BLaER1 treated with 17β-estradiol and CSF1 and Interleukin-3, amounts not matched to agents 10 nM and 100 nM (cell line): ENCODE data around the gene TMEM106C.
A peak's percentile ranks its signal among the peaks of the same experiment; 100 is the strongest.

Experiments
- H3K27ac ChIP-seq, 11 experiments: shearing (Covaris generic); formaldehyde crosslinking; 2 replicates each; pipeline ENCODE4 v1.8.1; 2022
- H3K27me3 ChIP-seq, 11 experiments: shearing (Covaris generic); formaldehyde crosslinking; 2 replicates each; pipeline ENCODE4 v1.8.1; 2022
- H3K36me3 ChIP-seq, 11 experiments: shearing (Covaris generic); formaldehyde crosslinking; 2 replicates each; pipeline ENCODE4 v1.8.1; 2022
- H3K4me1 ChIP-seq, 10 experiments: shearing (Covaris generic); formaldehyde crosslinking; 2 replicates each; pipeline ENCODE4 v1.8.1; 2022
- H3K4me2 ChIP-seq, 11 experiments: shearing (Covaris generic); formaldehyde crosslinking; 2 replicates each; pipeline ENCODE4 v1.8.1; 2022
- H3K4me3 ChIP-seq, 10 experiments: shearing (Covaris generic); formaldehyde crosslinking; 2 replicates each; pipeline ENCODE4 v1.8.1; 2022
- H3K9ac ChIP-seq, 11 experiments: shearing (Covaris generic); formaldehyde crosslinking; 2 replicates each; pipeline ENCODE4 v1.8.1; 2022
- H3K9me3 ChIP-seq, 11 experiments: shearing (Covaris generic); formaldehyde crosslinking; replicated peaks in 1 of 11; 2 replicates each; pipeline ENCODE4 v1.8.1; 2022
- H4K20me1 ChIP-seq, 11 experiments: shearing (Covaris generic); formaldehyde crosslinking; 2 replicates each; pipeline ENCODE4 v1.8.1; 2022
- Cebpa-rat ChIP-seq, 11 experiments: shearing (Covaris generic); IDR thresholded peaks; 2 replicates each; pipeline ENCODE4 v1.8.1; 2022

Gene TMEM106C

GRCh38 chr12:47991106-47992061 is 28.0 kb downstream of the TMEM106C start:
- H3K27ac ChIP-seq: peak overlapping the region in 8 of 11 experiments; percentile 39 to 71 (median 64); a peak in 12 of 22 replicates

GRCh38 chr12:47992776-47993175 is 29.4 kb downstream of the TMEM106C start:
- Histone ChIP-seq H3K4me1 (peaks cover 21 to 64% (median 50%) of the 10 kb centered on the region in 10 experiments), H3K9ac (no peak overlapping the region), H3K36me3 (no peaks in the 10 kb centered on the region), H4K20me1 (peaks cover 0 to 12% (median 0%) of the 10 kb centered on the region in 11 experiments; a peak in 1 of 22 replicates), H3K4me2 (no peak overlapping the region), H3K27ac (no peak overlapping the region), H3K9me3 (peaks cover 0 to 9% (median 0%) of the 10 kb centered on the region in 11 experiments; a peak in 2 of 22 replicates), H3K4me3 (no peak overlapping the region), H3K27me3 (peaks cover 0 to 10% (median 6%) of the 10 kb centered on the region in 11 experiments; a peak in 13 of 22 replicates)
- TF ChIP-seq Cebpa-rat (IDR thresholded peaks at IDR 0.05): no peak

More at GRCh38 chr12:47991106-47992061, 28.0 kb downstream of the TMEM106C start:
- H3K9me3 ChIP-seq: peaks cover 0 to 9% (median 0%) of the 10 kb centered on the region in 11 experiments; a peak in 2 of 22 replicates
- H3K36me3 ChIP-seq: no peaks in the 10 kb centered on the region
- peaks cover 0 to 12% (median 0%) of the 10 kb centered on the region in 11 experiments; a peak in 1 of 22 replicates for H4K20me1 ChIP-seq
- H3K9ac ChIP-seq: peak overlapping the region in 6 of 11 experiments; percentile 1 to 41 (median 20); a peak in 2 of 22 replicates
- peaks cover 0 to 6% (median 0%) of the 10 kb centered on the region in 11 experiments; a peak in 2 of 22 replicates for H3K27me3 ChIP-seq
- TF ChIP-seq Cebpa-rat (IDR thresholded peaks at IDR 0.05): no peak
- H3K4me1 ChIP-seq: peaks cover 21 to 78% (median 58%) of the 10 kb centered on the region in 10 experiments
- H3K4me2 ChIP-seq: peak overlapping the region; percentile 15 to 86 (median 75); a peak in 21 of 22 replicates
- no peak overlapping the region; a peak in 1 of 20 replicates for H3K4me3 ChIP-seq

- TF ChIP-seq Cebpa-rat (IDR thresholded peaks at IDR 0.05): no peak
Measured at GRCh38 chr12:47993491-47993890, 30.1 kb downstream of the TMEM106C start.

GRCh38 chr12:47995981-47996401 is 32.6 kb downstream of the TMEM106C start:
- no peak overlapping the region for H3K4me3 ChIP-seq
- H3K9ac ChIP-seq: no peak overlapping the region
- H3K36me3 ChIP-seq: no peaks in the 10 kb centered on the region
- peaks cover 0 to 9% (median 0%) of the 10 kb centered on the region in 11 experiments; a peak in 2 of 22 replicates for H3K9me3 ChIP-seq
- no peak for TF ChIP-seq Cebpa-rat (IDR thresholded peaks at IDR 0.05)
- H4K20me1 ChIP-seq: peaks cover 0 to 11% (median 0%) of the 10 kb centered on the region in 11 experiments; a peak in 8 of 22 replicates
- H3K4me1 ChIP-seq: peaks cover 6 to 34% (median 19%) of the 10 kb centered on the region in 10 experiments; a peak in 19 of 20 replicates
- H3K4me2 ChIP-seq: peak overlapping the region in 8 of 11 experiments; percentile 5 to 57 (median 44); a peak in 13 of 22 replicates
- no peak overlapping the region for H3K27ac ChIP-seq
- H3K27me3 ChIP-seq: peaks cover 28 to 42% (median 38%) of the 10 kb centered on the region in 11 experiments

More at GRCh38 chr12:47993491-47993890, 30.1 kb downstream of the TMEM106C start:
- Histone ChIP-seq H3K36me3 (no peaks in the 10 kb centered on the region), H3K4me3 (no peak overlapping the region), H3K4me1 (peaks cover 21 to 57% (median 42%) of the 10 kb centered on the region in 10 experiments), H3K9me3 (peaks cover 0 to 9% (median 0%) of the 10 kb centered on the region in 11 experiments; a peak in 2 of 22 replicates), H3K4me2 (no peak overlapping the region), H3K27ac (no peak overlapping the region), H3K27me3 (peaks cover 3 to 17% (median 13%) of the 10 kb centered on the region in 11 experiments), H4K20me1 (peaks cover 0 to 12% (median 0%) of the 10 kb centered on the region in 11 experiments; a peak in 2 of 22 replicates), H3K9ac (no peak overlapping the region)

- Histone ChIP-seq H3K4me2 (no peak overlapping the region), H3K27ac (no peak overlapping the region), H3K36me3 (no peaks in the 10 kb centered on the region), H3K27me3 (peaks cover 41 to 55% (median 52%) of the 10 kb centered on the region in 11 experiments), H3K4me1 (peaks cover 12 to 37% (median 22%) of the 10 kb centered on the region in 10 experiments; a peak in 18 of 20 replicates), H3K4me3 (no peak overlapping the region), H3K9ac (no peak overlapping the region), H3K9me3 (peaks cover 0 to 9% (median 0%) of the 10 kb centered on the region in 11 experiments; a peak in 2 of 22 replicates), H4K20me1 (peaks cover 0 to 24% (median 8%) of the 10 kb centered on the region in 11 experiments; a peak in 14 of 22 replicates)
- TF ChIP-seq Cebpa-rat (IDR thresholded peaks at IDR 0.05): no peak
Measured at GRCh38 chr12:47997321-47997720, 33.9 kb downstream of the TMEM106C start.

- H3K4me3 ChIP-seq: no peak overlapping the region
- H3K4me2 ChIP-seq: no peak overlapping the region
- H4K20me1 ChIP-seq: peaks cover 0 to 48% (median 32%) of the 10 kb centered on the region in 11 experiments; a peak in 17 of 22 replicates
- TF ChIP-seq Cebpa-rat (IDR thresholded peaks at IDR 0.05): no peak
- H3K4me1 ChIP-seq: peaks cover 25 to 48% (median 40%) of the 10 kb centered on the region in 10 experiments; a peak in 19 of 20 replicates
- H3K27me3 ChIP-seq: peaks cover 66 to 80% (median 75%) of the 10 kb centered on the region in 11 experiments
- H3K36me3 ChIP-seq: no peaks in the 10 kb centered on the region
- H3K9me3 ChIP-seq: peaks cover 0 to 4% (median 0%) of the 10 kb centered on the region in 11 experiments; a peak in 1 of 22 replicates
- H3K27ac ChIP-seq: no peak overlapping the region
- no peak overlapping the region for H3K9ac ChIP-seq
Measured at GRCh38 chr12:47999816-48000215, 36.4 kb downstream of the TMEM106C start.

GRCh38 chr12:48000878-48001504 is 37.6 kb downstream of the TMEM106C start:
- H3K27ac ChIP-seq: no peak overlapping the region
- H3K4me2 ChIP-seq: peak overlapping the region; percentile 83 to 99 (median 94)
- H3K4me1 ChIP-seq: peaks cover 25 to 41% (median 37%) of the 10 kb centered on the region in 10 experiments; a peak in 19 of 20 replicates
- peak overlapping the region in 5 of 11 experiments; percentile 1 to 47 (median 31); a peak in 5 of 22 replicates for H3K9ac ChIP-seq
- peaks cover 78 to 92% (median 86%) of the 10 kb centered on the region in 11 experiments for H3K27me3 ChIP-seq
- peaks cover 0 to 59% (median 32%) of the 10 kb centered on the region in 11 experiments; a peak in 17 of 22 replicates for H4K20me1 ChIP-seq
- TF ChIP-seq Cebpa-rat (IDR thresholded peaks at IDR 0.05): no peak
- peak overlapping the region; percentile 49 to 69 (median 58) for H3K4me3 ChIP-seq
- H3K36me3 ChIP-seq: no peaks in the 10 kb centered on the region
- no peaks in the 10 kb centered on the region for H3K9me3 ChIP-seq
